ACC112 (cell line): Measurements from ENCODE around the gene BTN1A1.
"Not testable (repeated sequence)": the region's sequence is repeated elsewhere in the genome, so short reads cannot be mapped to it uniquely, and the experiment has no call there.

Experiments used
- H2AFZ ChIP-seq: fragments of 200-600 bp; sonication (generic); one replicate; pipeline ENCODE4 v1.6.0; 2017; ENCODE audit warnings: antibody characterized with exemption, low read length; ENCODE audit not compliant: unreplicated experiment
- H3K27ac ChIP-seq: fragments of 200-600 bp; sonication (generic); 2 replicates; pipeline ENCODE4 v1.5.1; 2014; ENCODE audit warnings: low read depth, mild to moderate bottlenecking, antibody characterized with exemption, low read length, moderate library complexity
- H3K27me3 ChIP-seq: fragments of 200-600 bp; sonication (generic); 2 replicates; pipeline ENCODE4 v1.6.1; 2014; ENCODE audit warnings: mild to moderate bottlenecking, antibody characterized with exemption, low read length, moderate library complexity, mixed read lengths; ENCODE audit not compliant: insufficient read depth
- H3K36me3 ChIP-seq: fragments of 200-600 bp; sonication (generic); 2 replicates; pipeline ENCODE4 v1.6.1; 2016; ENCODE audit warnings: mild to moderate bottlenecking, antibody characterized with exemption, low read length, moderate library complexity, mixed read lengths; ENCODE audit not compliant: insufficient read depth
- H3K4me1 ChIP-seq: fragments of 200-600 bp; sonication (generic); one replicate; pipeline ENCODE4 v1.6.1; 2016; ENCODE audit warnings: low read length, mixed read lengths; ENCODE audit not compliant: insufficient read depth, unreplicated experiment, control insufficient read depth
- H3K4me3 ChIP-seq: fragments of 200-600 bp; sonication (generic); 2 replicates; pipeline ENCODE4 v1.5.1; 2014; ENCODE audit warnings: mild to moderate bottlenecking, low read depth, low read length
- H3K79me2 ChIP-seq: fragments of 200-600 bp; sonication (generic); one replicate; pipeline ENCODE4 v1.6.0; 2016; ENCODE audit warnings: low read length; ENCODE audit not compliant: control insufficient read depth, unreplicated experiment, insufficient read depth

The BTN1A1 gene

GRCh38 chr6:26538572-26538902, 38.4 kb downstream of the BTN1A1 start:
- Histone ChIP-seq H3K36me3 (peaks cover 6% of the 10 kb centered on the region), H3K27me3 (no peaks in the 10 kb centered on the region), H3K27ac (peak overlapping the region; percentile 95), H2AFZ (peak overlapping the region; percentile 33), H3K79me2 (peaks cover 46% of the 10 kb centered on the region), H3K4me3 (peak overlapping the region; percentile 89), H3K4me1 (peaks cover 16% of the 10 kb centered on the region)

GRCh38 chr6:26539071-26539615, 39.0 kb downstream of the BTN1A1 start:
- Histone ChIP-seq H3K27ac (peak overlapping the region; percentile 95), H3K36me3 (peaks cover 6% of the 10 kb centered on the region), H3K79me2 (peaks cover 48% of the 10 kb centered on the region), H3K27me3 (no peaks in the 10 kb centered on the region), H2AFZ (peak overlapping the region; percentile 33), H3K4me1 (peaks cover 16% of the 10 kb centered on the region), H3K4me3 (peak overlapping the region; percentile 89)

DNA sequence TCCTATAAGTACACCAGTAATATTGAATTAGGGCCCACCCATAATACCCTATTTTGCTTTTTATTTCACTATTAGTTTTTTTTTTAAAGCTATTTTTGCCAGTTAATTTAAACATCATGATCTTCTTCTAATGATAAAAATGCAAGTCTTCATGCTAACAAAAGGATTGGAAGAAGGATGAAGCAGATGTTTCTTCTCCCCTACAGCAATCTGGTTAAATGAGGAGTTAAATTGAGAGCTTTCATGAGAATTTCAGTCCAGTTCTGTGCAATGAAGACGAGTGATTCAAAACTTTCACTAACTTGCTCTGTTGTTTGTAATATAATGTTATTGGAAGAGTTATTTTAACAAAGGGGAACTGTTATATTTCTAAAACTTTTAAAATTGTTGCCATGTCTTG, 41.5 kb downstream of the BTN1A1 start:
- Histone ChIP-seq H3K79me2 (peaks cover 48% of the 10 kb centered on the region), H3K36me3 (peaks cover 9% of the 10 kb centered on the region), H2AFZ (no peak overlapping the region), H3K27me3 (no peaks in the 10 kb centered on the region), H3K4me1 (peaks cover 11% of the 10 kb centered on the region), H3K27ac (no peak overlapping the region), H3K4me3 (no peak overlapping the region)

DNA sequence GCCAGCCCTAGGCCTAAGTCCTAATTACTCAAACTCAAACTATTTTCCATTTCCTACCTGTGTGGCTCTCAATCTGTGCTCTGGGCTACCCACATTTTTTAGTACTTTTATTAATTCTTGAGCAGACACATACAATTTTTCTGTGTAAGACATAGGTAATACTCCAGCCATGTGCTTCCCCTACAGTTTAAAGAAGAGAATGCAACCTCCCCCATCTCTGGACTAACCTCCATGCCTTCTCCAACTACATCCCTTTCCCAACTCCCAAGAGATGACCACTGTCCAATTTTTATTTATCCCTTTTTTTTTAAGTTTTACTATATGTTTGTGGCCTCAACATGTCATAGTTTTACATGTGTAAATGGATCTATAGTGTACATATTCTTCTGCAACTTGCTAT, 43.9 kb downstream of the BTN1A1 start:
- Histone ChIP-seq H2AFZ (no peak overlapping the region), H3K36me3 (peaks cover 10% of the 10 kb centered on the region), H3K4me1 (peaks cover 7% of the 10 kb centered on the region), H3K79me2 (peaks cover 43% of the 10 kb centered on the region), H3K27ac (no peak overlapping the region), H3K4me3 (no peak overlapping the region), H3K27me3 (no peaks in the 10 kb centered on the region)

GRCh38 chr6:26544473-26544872, 44.4 kb downstream of the BTN1A1 start:
- peaks cover 7% of the 10 kb centered on the region for H3K4me1 ChIP-seq
- H3K27ac ChIP-seq, result no peak overlapping the region
- peaks cover 38% of the 10 kb centered on the region for H3K79me2 ChIP-seq
- H3K27me3 ChIP-seq, result no peaks in the 10 kb centered on the region
- H3K4me3 ChIP-seq, result no peak overlapping the region
- no peak overlapping the region for H2AFZ ChIP-seq
- peaks cover 10% of the 10 kb centered on the region for H3K36me3 ChIP-seq

- no peaks in the 10 kb centered on the region for H3K27me3 ChIP-seq
- peaks cover 10% of the 10 kb centered on the region for H3K36me3 ChIP-seq
- no peak overlapping the region for H3K4me3 ChIP-seq
- peaks cover 27% of the 10 kb centered on the region for H3K79me2 ChIP-seq
- no peak overlapping the region for H2AFZ ChIP-seq
- no peak overlapping the region for H3K27ac ChIP-seq
- no peaks in the 10 kb centered on the region for H3K4me1 ChIP-seq
These were observed 45.5 kb downstream of the BTN1A1 start for GRCh38 chr6:26545627-26546026.

- H2AFZ ChIP-seq, H3K27ac ChIP-seq: not testable (repeated sequence)
These were observed 47.3 kb downstream of the BTN1A1 start for GRCh38 chr6:26547363-26547762.

GRCh38 chr6:26550250-26550993, 50.3 kb downstream of the BTN1A1 start:
- no peaks in the 10 kb centered on the region for H3K4me1 ChIP-seq
- peak overlapping the region; percentile 76 for H3K4me3 ChIP-seq
- H3K27ac ChIP-seq, result no peak overlapping the region
- H3K79me2 ChIP-seq, result no peaks in the 10 kb centered on the region
- H2AFZ ChIP-seq, result peak overlapping the region; percentile 78
- peaks cover 4% of the 10 kb centered on the region; the same call in 1 of the 2 replicates for H3K36me3 ChIP-seq
- H3K27me3 ChIP-seq, result no peaks in the 10 kb centered on the region

More at GRCh38 chr6:26547363-26547762, 47.3 kb downstream of the BTN1A1 start:
- not testable (repeated sequence) for H3K4me3 ChIP-seq, H3K27me3 ChIP-seq, H3K4me1 ChIP-seq
- Histone ChIP-seq H3K79me2 (peaks cover 11% of the 10 kb centered on the region), H3K36me3 (peaks cover 10% of the 10 kb centered on the region)

DNA sequence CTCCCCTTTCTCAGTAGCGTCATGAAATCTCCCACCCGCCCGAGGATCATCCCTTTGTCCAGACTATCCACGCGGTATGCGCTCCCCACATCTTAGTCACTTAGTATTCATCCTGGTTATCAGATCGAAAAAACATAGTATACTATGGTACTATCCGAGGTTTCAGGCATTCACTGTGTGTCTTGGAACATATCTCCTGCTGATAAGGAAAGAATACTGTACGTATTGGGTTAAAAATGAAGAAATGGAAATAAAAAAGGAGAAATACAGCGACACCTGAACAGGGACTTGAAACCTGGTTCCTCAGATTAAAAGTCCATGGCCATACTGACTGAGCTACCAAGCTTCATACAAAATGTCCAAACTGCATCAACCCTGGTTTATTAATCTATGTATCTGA, 52.1 kb downstream of the BTN1A1 start:
- Histone ChIP-seq H3K27ac (no peak overlapping the region), H2AFZ (no peak overlapping the region), H3K27me3 (no peaks in the 10 kb centered on the region), H3K4me1 (no peaks in the 10 kb centered on the region), H3K4me3 (no peak overlapping the region), H3K79me2 (no peaks in the 10 kb centered on the region), H3K36me3 (no peaks in the 10 kb centered on the region)

- H3K4me3 ChIP-seq, result peak overlapping the region; percentile 78
- H3K27me3 ChIP-seq, result no peaks in the 10 kb centered on the region
- no peaks in the 10 kb centered on the region for H3K36me3 ChIP-seq
- no peak overlapping the region for H3K27ac ChIP-seq
- no peaks in the 10 kb centered on the region for H3K4me1 ChIP-seq
- H2AFZ ChIP-seq, result peak overlapping the region; percentile 57
- H3K79me2 ChIP-seq, result no peaks in the 10 kb centered on the region
These were observed 52.6 kb downstream of the BTN1A1 start for GRCh38 chr6:26552640-26553188.

DNA sequence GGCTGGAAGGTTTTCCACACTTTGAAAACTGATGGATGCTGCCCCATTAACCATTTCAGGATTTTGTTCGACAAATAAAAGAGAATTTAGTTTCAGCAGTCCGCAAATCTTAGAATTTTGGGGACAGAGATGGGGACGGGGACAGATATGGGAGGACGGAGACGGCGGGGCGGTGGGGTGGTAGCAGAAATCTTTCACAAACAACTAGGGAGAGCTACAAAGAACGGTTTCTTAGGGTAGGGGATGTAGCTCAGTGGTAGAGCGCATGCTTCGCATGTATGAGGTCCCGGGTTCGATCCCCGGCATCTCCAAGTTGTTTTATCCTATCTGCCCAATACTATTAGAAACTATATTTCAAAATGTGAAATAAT, 53.1 kb downstream of the BTN1A1 start:
- Histone ChIP-seq H3K4me3 (peak overlapping the region; percentile 78), H3K36me3 (no peaks in the 10 kb centered on the region), H3K27ac (peak overlapping the region; percentile 87), H3K27me3 (no peaks in the 10 kb centered on the region), H3K79me2 (no peaks in the 10 kb centered on the region), H3K4me1 (no peaks in the 10 kb centered on the region), H2AFZ (peak overlapping the region; percentile 57)
